Mesodermal cell (in vitro differentiated cells): ENCODE measurements around the gene SBNO1.
A peak's percentile ranks its signal among the peaks of the same experiment; 100 is the strongest.

Experiments used
- H3K27ac ChIP-seq: 2 replicates; pipeline ENCODE4 v1.7.0; 2013; ENCODE audit warnings: mild to moderate bottlenecking, low read depth, low read length, moderate library complexity; ENCODE audit not compliant: severe bottlenecking
- H3K36me3 ChIP-seq: 2 replicates; pipeline ENCODE4 v1.7.1; 2013; ENCODE audit warnings: mild to moderate bottlenecking, low read length, moderate library complexity; ENCODE audit not compliant: control insufficient read depth, insufficient read depth
- H3K4me1 ChIP-seq: one replicate; pipeline ENCODE4 v1.7.1; 2013; ENCODE audit warnings: mild to moderate bottlenecking, low read length; ENCODE audit not compliant: insufficient read depth, control insufficient read depth, poor library complexity, severe bottlenecking
- H3K4me3 ChIP-seq: 2 replicates; pipeline ENCODE4 v1.7.0; 2013; ENCODE audit warnings: low read length, control low read depth, mild to moderate bottlenecking; ENCODE audit not compliant: insufficient read depth, poor library complexity, severe bottlenecking; ENCODE audit errors: extremely low read depth
- H3K9me3 ChIP-seq: 2 replicates; pipeline ENCODE4 v1.7.1; 2013; ENCODE audit warnings: mild to moderate bottlenecking, low read length, moderate library complexity; ENCODE audit not compliant: control insufficient read depth
- WGBS, 2 experiments: methylation state at CpG; one replicate each; pipeline ENCODE4 v1.1.5; 2013; ENCODE audit warnings: missing lambda C conversion rate in 2 of 2; ENCODE audit not compliant: insufficient coverage in 2 of 2; 5-methylcytosine and 5-hydroxymethylcytosine counted together

SBNO1 gene

DNA sequence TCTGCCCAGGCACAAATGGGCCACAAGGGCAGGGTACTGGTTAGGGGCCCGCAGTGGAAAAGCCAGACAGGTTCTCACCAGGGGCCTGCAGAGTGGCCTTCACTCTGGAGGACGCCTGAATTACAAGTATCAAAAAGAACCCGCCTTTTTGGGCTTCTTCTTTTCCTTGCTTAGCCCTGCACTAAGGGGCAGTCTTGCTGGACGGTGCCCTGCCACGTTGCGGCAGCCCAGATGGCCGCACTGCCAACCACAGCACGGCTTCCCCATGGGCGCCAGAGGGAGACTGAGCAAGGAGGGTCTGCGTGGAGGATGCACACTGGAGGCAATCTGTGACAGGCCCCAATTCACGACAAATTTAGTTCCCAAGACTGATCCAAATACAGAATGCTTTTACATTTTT lies 74.7 kb downstream of the SBNO1 start:
- H3K36me3 ChIP-seq, result peaks cover 52% of the 10 kb centered on the region
- 97 to 99% methylated on average over 5 to 10 of the region's 11 CpGs for WGBS, 2 experiments
- H3K4me3 ChIP-seq, result no peak overlapping the region
- H3K4me1 ChIP-seq, result no peaks in the 10 kb centered on the region
- H3K9me3 ChIP-seq, result no peaks in the 10 kb centered on the region
- no peak overlapping the region for H3K27ac ChIP-seq

DNA sequence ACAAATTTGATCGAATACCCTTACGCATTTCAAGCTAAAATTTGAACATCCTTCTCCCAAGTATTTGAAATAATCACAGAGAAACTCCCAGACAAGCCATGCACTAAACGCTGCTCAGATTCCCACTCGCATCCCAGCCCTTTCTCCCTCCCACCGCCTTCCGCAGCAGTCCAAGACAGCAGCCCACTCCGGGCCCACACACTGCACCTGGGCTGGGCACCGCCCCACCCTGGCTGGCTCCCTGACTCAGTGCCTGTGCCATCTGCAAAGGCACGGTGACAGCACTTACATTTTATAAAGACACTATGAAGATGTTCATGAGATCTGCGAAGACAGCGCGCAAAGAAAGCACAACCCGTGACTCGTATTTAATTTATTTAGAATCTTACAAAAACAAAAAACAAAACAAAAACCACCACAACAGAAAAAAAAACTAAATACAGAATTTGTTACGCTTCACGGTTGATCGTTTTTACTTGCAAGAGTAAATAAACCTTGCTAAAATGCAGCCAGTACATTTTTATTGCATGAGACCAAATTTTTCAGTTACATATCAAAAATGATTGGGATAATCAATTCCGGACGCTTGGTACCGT lies 75.8 kb downstream of the SBNO1 start:
- Histone ChIP-seq H3K27ac (no peak overlapping the region), H3K4me3 (no peak overlapping the region), H3K36me3 (peaks cover 45% of the 10 kb centered on the region), H3K9me3 (no peaks in the 10 kb centered on the region), H3K4me1 (no peaks in the 10 kb centered on the region)
- 97 to 98% methylated on average over 15 to 20 of the region's 20 CpGs for WGBS, 2 experiments

DNA sequence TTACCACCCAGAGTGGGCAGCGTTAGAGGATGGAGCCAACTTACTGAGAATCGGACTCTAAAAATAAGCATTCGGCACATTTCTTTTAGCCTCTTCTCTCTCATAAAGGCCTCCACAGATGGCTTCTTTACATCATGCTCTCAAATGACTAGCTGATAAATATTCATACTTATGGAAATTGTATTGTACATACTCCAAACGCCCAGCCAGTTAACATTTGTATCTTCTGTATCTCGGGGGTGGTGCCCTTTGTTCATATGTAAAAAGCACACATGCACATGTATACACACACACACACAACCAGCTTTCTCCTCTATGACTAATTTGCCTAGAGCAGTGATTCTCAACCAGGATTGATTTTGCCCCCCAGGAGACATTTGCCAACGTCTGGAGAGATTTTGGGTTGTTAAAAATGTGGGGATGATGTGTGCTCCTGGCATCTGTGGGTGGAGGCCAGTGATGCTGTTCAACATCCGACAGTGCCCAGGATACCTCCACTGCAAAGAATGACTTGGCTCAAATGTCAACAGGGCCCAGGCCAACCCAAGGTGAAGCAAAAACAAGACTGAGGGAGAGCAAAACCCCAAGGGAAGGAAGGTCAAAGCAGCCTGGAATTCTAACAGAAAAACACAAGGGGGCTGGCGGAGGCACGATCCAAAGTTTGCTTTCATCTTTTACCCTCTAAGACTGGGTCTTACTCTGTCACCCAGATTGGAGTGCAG lies 77.8 kb downstream of the SBNO1 start:
- H3K27ac ChIP-seq, result no peak overlapping the region
- WGBS, 2 experiments, result 95 to 96% methylated on average over 6 to 7 of the region's 9 CpGs
- H3K4me1 ChIP-seq, result no peaks in the 10 kb centered on the region
- H3K4me3 ChIP-seq, result no peak overlapping the region
- H3K9me3 ChIP-seq, result no peaks in the 10 kb centered on the region
- H3K36me3 ChIP-seq, result peaks cover 27% of the 10 kb centered on the region

DNA sequence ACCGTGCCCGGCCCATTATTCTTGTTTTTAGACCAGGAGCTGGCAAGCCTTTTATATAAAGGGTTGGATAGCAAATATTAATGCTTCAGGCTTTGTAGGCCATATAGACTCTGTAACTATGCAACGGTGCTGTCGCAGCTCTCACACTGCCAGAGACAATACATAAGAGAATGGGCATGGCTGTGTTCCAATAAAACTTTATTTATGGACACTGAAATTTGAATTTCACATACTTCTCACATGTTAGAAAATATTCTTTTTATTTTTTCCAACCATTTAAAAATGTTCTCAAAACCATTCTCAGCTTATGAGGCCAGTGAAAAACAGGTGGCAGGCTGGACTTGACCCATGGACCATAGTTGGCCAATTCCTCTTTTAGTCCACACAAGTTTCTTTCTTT lies 80.0 kb downstream of the SBNO1 start:
- H3K4me3 ChIP-seq, result no peak overlapping the region
- WGBS, 2 experiments, result 90 to 100% methylated on average over 2 of the region's 4 CpGs
- no peak overlapping the region for H3K27ac ChIP-seq
- no peaks in the 10 kb centered on the region for H3K4me1 ChIP-seq
- H3K9me3 ChIP-seq, result no peaks in the 10 kb centered on the region
- H3K36me3 ChIP-seq, result peaks cover 11% of the 10 kb centered on the region

GRCh38 chr12:123283461-123283860 lies 81.2 kb downstream of the SBNO1 start:
- WGBS, 2 experiments, result 94 to 100% methylated on average over 5 of the region's 8 CpGs
- H3K36me3 ChIP-seq, result no peaks in the 10 kb centered on the region
- no peaks in the 10 kb centered on the region for H3K9me3 ChIP-seq
- no peak overlapping the region for H3K27ac ChIP-seq
- H3K4me1 ChIP-seq, result no peaks in the 10 kb centered on the region
- no peak overlapping the region for H3K4me3 ChIP-seq

- Histone ChIP-seq H3K4me3 (no peak overlapping the region), H3K4me1 (no peaks in the 10 kb centered on the region), H3K36me3 (no peaks in the 10 kb centered on the region), H3K9me3 (no peaks in the 10 kb centered on the region), H3K27ac (no peak overlapping the region)
- 88 to 90% methylated on average over 5 to 10 of the region's 10 CpGs for WGBS, 2 experiments
Measured at GRCh38 chr12:123282111-123282510, 82.5 kb downstream of the SBNO1 start.

DNA sequence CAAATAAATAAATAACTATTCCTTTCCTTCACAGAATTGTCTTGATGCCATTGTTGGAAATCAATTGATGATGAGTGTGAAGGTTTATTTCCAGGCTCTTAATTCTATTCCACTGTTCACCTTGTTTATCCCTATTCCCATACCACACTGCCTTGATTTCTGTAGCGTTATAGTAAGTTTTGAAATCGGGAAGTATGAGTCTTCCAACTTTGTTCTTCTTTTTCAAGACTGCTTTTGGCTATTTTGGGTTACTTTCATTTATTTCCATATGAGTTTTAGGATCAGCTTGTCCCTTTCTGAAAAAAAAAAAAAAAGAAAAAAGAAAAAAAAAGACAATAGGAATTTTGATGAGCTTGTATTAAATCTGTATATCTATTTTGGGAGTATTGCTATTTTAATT lies 83.7 kb downstream of the SBNO1 start:
- Histone ChIP-seq H3K9me3 (no peaks in the 10 kb centered on the region), H3K4me1 (no peaks in the 10 kb centered on the region), H3K27ac (no peak overlapping the region), H3K36me3 (no peaks in the 10 kb centered on the region), H3K4me3 (no peak overlapping the region)
- WGBS, 2 experiments, result 100% methylated on average over 1 of the region's 2 CpGs; no CpG with 5 or more reads in 1 of the 2 experiments

DNA sequence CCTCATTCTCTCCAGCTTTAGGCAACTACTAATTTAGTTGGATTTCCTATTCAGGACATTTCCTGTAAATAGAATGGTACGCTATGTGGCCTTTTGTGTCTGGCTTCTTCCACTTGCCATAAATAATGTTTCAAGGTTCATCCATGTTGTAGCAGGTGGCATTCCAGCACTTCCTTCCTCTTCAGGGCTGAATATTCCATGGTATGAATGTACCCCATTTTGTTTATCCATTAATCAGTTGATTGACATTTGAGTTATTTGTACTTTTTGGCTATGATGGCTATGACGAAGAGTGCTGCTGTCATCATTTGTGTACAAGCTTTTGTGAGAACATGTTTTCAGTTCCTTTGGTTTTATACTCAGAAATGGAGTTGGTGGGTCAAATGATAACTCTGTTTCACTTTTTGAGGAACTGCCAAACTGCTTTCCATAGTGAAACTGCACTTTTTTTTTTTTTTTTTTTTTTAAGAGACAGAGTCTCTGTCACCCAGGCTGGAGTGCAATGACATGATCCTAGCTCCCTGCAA lies 86.5 kb downstream of the SBNO1 start:
- WGBS, 2 experiments, result 100% methylated on average over 2 of the region's 2 CpGs; no CpG with 5 or more reads in 1 of the 2 experiments

DNA sequence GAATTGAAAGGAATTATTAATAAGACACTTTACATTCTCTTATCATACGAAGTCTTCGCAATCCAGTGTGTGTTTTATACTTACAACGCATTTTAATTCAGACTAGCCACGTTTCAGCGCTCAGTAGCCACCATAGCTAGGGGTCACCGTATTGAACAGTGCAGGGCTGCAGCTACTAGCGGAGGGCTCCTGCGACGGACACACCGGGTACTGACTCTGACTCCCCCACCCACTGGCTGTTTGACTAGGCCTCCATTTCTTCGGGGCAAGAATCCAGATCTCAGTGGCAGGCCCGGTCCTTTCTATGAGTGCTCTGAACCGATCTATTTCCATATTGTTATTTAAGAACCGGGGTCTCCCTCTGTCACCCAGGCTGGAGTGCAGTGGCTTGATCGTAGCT lies 91.5 kb downstream of the SBNO1 start:
- peaks cover 9% of the 10 kb centered on the region for H3K36me3 ChIP-seq
- no peak overlapping the region for H3K4me3 ChIP-seq
- no peak overlapping the region for H3K27ac ChIP-seq
- peaks cover 17% of the 10 kb centered on the region for H3K4me1 ChIP-seq
- 85 to 88% methylated on average over 9 to 14 of the region's 15 CpGs for WGBS, 2 experiments
- H3K9me3 ChIP-seq, result no peaks in the 10 kb centered on the region

More for the DNA sequence above, 86.5 kb downstream of the SBNO1 start:
- H3K4me1 ChIP-seq, result no peaks in the 10 kb centered on the region
- no peaks in the 10 kb centered on the region for H3K36me3 ChIP-seq
- H3K27ac ChIP-seq, result no peak overlapping the region
- no peak overlapping the region for H3K4me3 ChIP-seq
- H3K9me3 ChIP-seq, result no peaks in the 10 kb centered on the region

- peak overlapping the region; percentile 90 for H3K4me3 ChIP-seq
- H3K9me3 ChIP-seq, result no peaks in the 10 kb centered on the region
- peaks cover 29% of the 10 kb centered on the region for H3K36me3 ChIP-seq
- peak overlapping the region; percentile 96 for H3K27ac ChIP-seq
- WGBS, 2 experiments, result 0% methylated on average over 44 to 82 of the region's 108 CpGs
- peaks cover 17% of the 10 kb centered on the region for H3K4me1 ChIP-seq
Measured at GRCh38 chr12:123271001-123271668, 93.5 kb downstream of the SBNO1 start.
